GM18520 (cell line): ENCODE results near the gene KIF5C.
"Not testable (repeated sequence)": the region's sequence is repeated elsewhere in the genome, so short reads cannot be mapped to it uniquely, and the experiment has no call there.

ENCODE experiments used
- ATAC-seq: cut with Tn5 transposase; IDR thresholded peaks from one replicate; pipeline ENCODE4 v1.9.1; 2021; ENCODE audit not compliant: unreplicated experiment

The KIF5C gene

GRCh38 chr2:148874868-148875341, at the start of gene KIF5C:
Gene KIF5C (plus strand): TSS chr2:148875227. CDS start chr2:148875618, 391 bp downstream.
- peak; percentile 89 for ATAC-seq

GRCh38 chr2:148826791-148827190, 48.2 kb upstream of the KIF5C start:
- no peak for ATAC-seq

GRCh38 chr2:148828941-148829340, 46.1 kb upstream of the KIF5C start:
- no peak for ATAC-seq

GRCh38 chr2:148829618-148830017, 45.4 kb upstream of the KIF5C start:
- ATAC-seq = no peak

GRCh38 chr2:148832637-148833036, 42.4 kb upstream of the KIF5C start:
- ATAC-seq = no peak

- ATAC-seq = no peak
Observed at GRCh38 chr2:148842050-148842449, 33.0 kb upstream of the KIF5C start.

GRCh38 chr2:148848146-148848545, 26.9 kb upstream of the KIF5C start:
- ATAC-seq = no peak

GRCh38 chr2:148853458-148853857, 21.6 kb upstream of the KIF5C start:
- no peak for ATAC-seq

GRCh38 chr2:148860037-148860436, 15.0 kb upstream of the KIF5C start:
- no peak for ATAC-seq

- ATAC-seq = no peak
Observed at GRCh38 chr2:148861367-148861766, 13.7 kb upstream of the KIF5C start.

GRCh38 chr2:148862478-148862877, 12.5 kb upstream of the KIF5C start:
- not testable (repeated sequence) for ATAC-seq

GRCh38 chr2:148865512-148865911, 9.5 kb upstream of the KIF5C start:
- no peak for ATAC-seq

GRCh38 chr2:148866091-148866490, 8.9 kb upstream of the KIF5C start:
- ATAC-seq = no peak

GRCh38 chr2:148867079-148867769, 7.8 kb upstream of the KIF5C start:
- ATAC-seq = no peak

GRCh38 chr2:148875387-148876051, 492 bp downstream of the KIF5C start:
- ATAC-seq = peak; percentile 6

GRCh38 chr2:148876202-148876594, 1.2 kb downstream of the KIF5C start:
- no peak for ATAC-seq

- ATAC-seq = no peak
Observed at GRCh38 chr2:148876595-148877402, 1.8 kb downstream of the KIF5C start.

GRCh38 chr2:148877403-148877740, 2.3 kb downstream of the KIF5C start:
- no peak for ATAC-seq

GRCh38 chr2:148880636-148881035, 5.6 kb downstream of the KIF5C start:
- no peak for ATAC-seq

GRCh38 chr2:148882051-148882450, 7.0 kb downstream of the KIF5C start:
- no peak for ATAC-seq

GRCh38 chr2:148885209-148885608, 10.2 kb downstream of the KIF5C start:
- ATAC-seq = no peak

- ATAC-seq = no peak
Observed at GRCh38 chr2:148885988-148886387, 11.0 kb downstream of the KIF5C start.
